ENCODE measurements around the gene RAB14. TPM values are rescaled to one million over a fixed set of nuclear protein-coding genes. Genes with fewer than 3 reads are reported as not detected.

The RAB14 gene
- total and polyA plus RNA-seq, 2 donors (not counting 1 experiment from before 2014, with no cell fraction given): 29.1 to 46.6 TPM

- peak overlapping the region; percentile 21 for H3K4me2 ChIP-seq (ENCODE audit: extremely low read depth, insufficient read depth, low read length)
- H3K9ac ChIP-seq (ENCODE audit: insufficient read depth, low read length): no peak overlapping the region
- peaks cover 8% of the 10 kb centered on the region for H4K20me1 ChIP-seq (ENCODE audit: control insufficient read depth, extremely low read depth, insufficient read depth, low read length)
- DNase-seq (ENCODE audit: low read depth in 2 of 2): no peak
- H3K27ac ChIP-seq (ENCODE audit: insufficient read depth, low read length): no peak overlapping the region
- no peak overlapping the region for H2AFZ ChIP-seq (ENCODE audit: low read length)
- no peaks in the 10 kb centered on the region for H3K27me3 ChIP-seq (ENCODE audit: control insufficient read depth, insufficient read depth, low read length)
- H3K9me3 ChIP-seq (ENCODE audit: control insufficient read depth, insufficient read depth, low read depth, low read length): no peaks in the 10 kb centered on the region
- H3K79me2 ChIP-seq (ENCODE audit: control insufficient read depth, insufficient read depth, low read length): peaks cover 95% of the 10 kb centered on the region
- no peak for TF ChIP-seq CTCF (conservative IDR thresholded peaks at IDR 0.05 in 1 of 2, IDR thresholded peaks at IDR 0.05 in 1 of 2; ENCODE audit: low read depth in 1 of 2, low read length in 2 of 2)
- TF ChIP-seq EZH2 (IDR thresholded peaks at IDR 0.05; ENCODE audit: low read length, missing control alignments): no peak
- H3K4me1 ChIP-seq (ENCODE audit: control insufficient read depth, extremely low read depth, insufficient read depth, low read length): peaks cover 6% of the 10 kb centered on the region
- peak overlapping the region in 1 of 4 experiments; percentile 7 for H3K4me3 ChIP-seq (replicated peaks in 1 of 4; ENCODE audit: control extremely low read depth in 1 of 4, insufficient read depth in 1 of 4, low read depth in 3 of 4, low read length in 4 of 4)
- no peaks in the 10 kb centered on the region for H3K36me3 ChIP-seq (ENCODE audit: control insufficient read depth, insufficient read depth, low read length)
Measured at GRCh38 chr9:121197132-121197531, 4.5 kb downstream of the RAB14 start.

- no peaks in the 10 kb centered on the region for H3K27me3 ChIP-seq (ENCODE audit: control insufficient read depth, insufficient read depth, low read length)
- no peak overlapping the region for H3K27ac ChIP-seq (ENCODE audit: insufficient read depth, low read length)
- no peak overlapping the region for H3K9ac ChIP-seq (ENCODE audit: insufficient read depth, low read length)
- no peaks in the 10 kb centered on the region for H3K9me3 ChIP-seq (ENCODE audit: control insufficient read depth, insufficient read depth, low read depth, low read length)
- H3K4me1 ChIP-seq (ENCODE audit: control insufficient read depth, extremely low read depth, insufficient read depth, low read length): peaks cover 6% of the 10 kb centered on the region
- peaks cover 99% of the 10 kb centered on the region for H3K79me2 ChIP-seq (ENCODE audit: control insufficient read depth, insufficient read depth, low read length)
- H3K4me2 ChIP-seq (ENCODE audit: extremely low read depth, insufficient read depth, low read length): no peak overlapping the region
- H3K36me3 ChIP-seq (ENCODE audit: control insufficient read depth, insufficient read depth, low read length): no peaks in the 10 kb centered on the region
- TF ChIP-seq EZH2 (IDR thresholded peaks at IDR 0.05; ENCODE audit: low read length, missing control alignments): no peak
- TF ChIP-seq CTCF (conservative IDR thresholded peaks at IDR 0.05 in 1 of 2, IDR thresholded peaks at IDR 0.05 in 1 of 2; ENCODE audit: low read depth in 1 of 2, low read length in 2 of 2): no peak
- no peak overlapping the region for H2AFZ ChIP-seq (ENCODE audit: low read length)
- H3K4me3 ChIP-seq (replicated peaks in 1 of 4; ENCODE audit: control extremely low read depth in 1 of 4, insufficient read depth in 1 of 4, low read depth in 3 of 4, low read length in 4 of 4): peak overlapping the region in 2 of 4 experiments; percentile 12 to 27
- no peak for DNase-seq (ENCODE audit: low read depth in 2 of 2)
- H4K20me1 ChIP-seq (ENCODE audit: control insufficient read depth, extremely low read depth, insufficient read depth, low read length): peaks cover 8% of the 10 kb centered on the region
Measured at GRCh38 chr9:121196389-121196788, 5.3 kb downstream of the RAB14 start.

DNA sequence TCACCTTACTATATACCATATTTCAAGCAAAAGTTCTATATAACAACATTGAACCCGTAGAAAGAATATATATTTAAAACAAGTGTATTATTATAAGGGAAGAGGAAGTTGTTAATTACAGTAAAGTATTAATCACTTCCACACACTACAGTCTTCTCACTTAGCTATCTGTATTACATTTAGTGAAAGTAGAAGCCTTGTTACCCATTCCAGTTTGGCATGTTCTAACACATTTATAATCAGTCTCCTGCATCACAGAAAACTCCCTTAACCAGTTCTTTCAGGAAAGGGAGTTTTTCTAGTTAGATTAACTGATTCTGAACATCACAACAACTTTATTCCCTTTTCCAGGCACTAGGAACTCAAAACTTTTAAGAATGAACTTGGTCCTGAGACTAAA, 6.9 kb downstream of the RAB14 start:
- Histone ChIP-seq H3K27me3 (ENCODE audit: control insufficient read depth, insufficient read depth, low read length) (no peaks in the 10 kb centered on the region), H3K4me3 (replicated peaks in 1 of 4; ENCODE audit: control extremely low read depth in 1 of 4, insufficient read depth in 1 of 4, low read depth in 3 of 4, low read length in 4 of 4) (no peak overlapping the region), H3K9ac (ENCODE audit: insufficient read depth, low read length) (no peak overlapping the region), H3K36me3 (ENCODE audit: control insufficient read depth, insufficient read depth, low read length) (no peaks in the 10 kb centered on the region), H4K20me1 (ENCODE audit: control insufficient read depth, extremely low read depth, insufficient read depth, low read length) (peaks cover 8% of the 10 kb centered on the region), H3K9me3 (ENCODE audit: control insufficient read depth, insufficient read depth, low read depth, low read length) (no peaks in the 10 kb centered on the region), H3K79me2 (ENCODE audit: control insufficient read depth, insufficient read depth, low read length) (peaks cover 99% of the 10 kb centered on the region), H2AFZ (ENCODE audit: low read length) (no peak overlapping the region), H3K4me1 (ENCODE audit: control insufficient read depth, extremely low read depth, insufficient read depth, low read length) (peaks cover 8% of the 10 kb centered on the region), H3K4me2 (ENCODE audit: extremely low read depth, insufficient read depth, low read length) (no peak overlapping the region), H3K27ac (ENCODE audit: insufficient read depth, low read length) (no peak overlapping the region)
- no peak for DNase-seq (ENCODE audit: low read depth in 2 of 2)
- TF ChIP-seq EZH2 (IDR thresholded peaks at IDR 0.05; ENCODE audit: low read length, missing control alignments): no peak
- no peak for TF ChIP-seq CTCF (conservative IDR thresholded peaks at IDR 0.05 in 1 of 2, IDR thresholded peaks at IDR 0.05 in 1 of 2; ENCODE audit: low read depth in 1 of 2, low read length in 2 of 2)
